H1 (cell line): ENCODE results near the gene B9D2. TPM values are rescaled to one million over a fixed set of nuclear protein-coding genes. Genes with fewer than 3 reads are reported as not detected.

Experiments used
- CTCF ChIA-PET: fragments of 300-600 bp; sonication (Branson Sonifier 250); formaldehyde crosslinking; loops from one replicate; lab custom pipeline; 2021; ENCODE audit not compliant: partially characterized antibody; lab: Charles Lee
- POLR2A ChIA-PET: fragments of 300-600 bp; sonication (Branson Sonifier 250); formaldehyde crosslinking; loops from one replicate; lab custom pipeline; 2021; ENCODE audit warnings: inconsistent platforms; ENCODE audit not compliant: partially characterized antibody; lab: Charles Lee
- DNase-seq, 2 experiments: peaks; one replicate each; pipeline versions ENCODE4 v3.0.0 to v3.0.0-alpha.2; 2010 to 2022; ENCODE audit warnings: low spot score in 2 of 2, low read depth in 1 of 2, mixed read lengths in 1 of 2
- FAIRE-seq: peaks from 2 replicates; lab custom pipeline; 2011; peaks lifted over from hg19 to GRCh38; lab: Jason Lieb, UNC
- H2AFZ ChIP-seq: 2 replicates; pipeline ENCODE4 v1.8.1; 2012; ENCODE audit warnings: low read length, inconsistent platforms
- H2AK5ac ChIP-seq: 2 replicates; pipeline ENCODE4 v1.6.1; 2013; ENCODE audit warnings: low read depth, low read length
- H2BK120ac ChIP-seq: replicated peaks from 2 replicates; pipeline ENCODE3; 2013; ENCODE audit warnings: low read depth, low read length, inconsistent platforms
- H2BK12ac ChIP-seq: 2 replicates; pipeline ENCODE4 v1.6.1; 2013; ENCODE audit warnings: low read depth, low read length
- H2BK15ac ChIP-seq: 2 replicates; pipeline ENCODE4 v1.6.1; 2013; ENCODE audit warnings: low read length
- H2BK20ac ChIP-seq: 2 replicates; pipeline ENCODE4 v1.6.1; 2013; ENCODE audit warnings: low read length
- H2BK5ac ChIP-seq: 2 replicates; pipeline ENCODE4 v1.6.1; 2013; ENCODE audit warnings: low read depth, low read length
- H3K14ac ChIP-seq: 2 replicates; pipeline ENCODE4 v1.6.1; 2013; ENCODE audit warnings: inconsistent platforms; ENCODE audit not compliant: insufficient read length
- H3K18ac ChIP-seq: 2 replicates; pipeline ENCODE4 v1.6.1; 2013; ENCODE audit warnings: low read length; ENCODE audit errors: extremely low read depth
- H3K23ac ChIP-seq: 2 replicates; pipeline ENCODE4 v1.6.1; 2013; ENCODE audit warnings: inconsistent platforms; ENCODE audit not compliant: insufficient read length
- H3K23me2 ChIP-seq: 2 replicates; pipeline ENCODE4 v1.6.1; 2013; ENCODE audit warnings: low read depth, low read length
- H3K27ac ChIP-seq: 2 replicates; pipeline ENCODE4 v1.6.1; 2011; ENCODE audit warnings: low read depth, low read length, inconsistent platforms
- H3K27me3 ChIP-seq, 4 experiments: replicated peaks in 1 of 4; 1 replicate in 1 of 4; 2 replicates in 3 of 4; pipeline versions ENCODE4 v1.6.1 to v1.8.1; 2011 to 2013; ENCODE audit warnings: low read length in 3 of 4, mild to moderate bottlenecking in 3 of 4, inconsistent platforms in 2 of 4, mixed read lengths in 2 of 4, moderate library complexity in 1 of 4; ENCODE audit not compliant: control insufficient read depth in 3 of 4, insufficient read depth in 3 of 4; ENCODE audit errors: extremely low read depth in 1 of 4
- H3K36me3 ChIP-seq, 4 experiments: 2 replicates each; pipeline versions ENCODE4 v1.6.1 to v1.8.1; 2011 to 2013; ENCODE audit warnings: mild to moderate bottlenecking in 4 of 4, low read length in 3 of 4, moderate library complexity in 2 of 4, control low read depth in 1 of 4, inconsistent platforms in 1 of 4; ENCODE audit not compliant: insufficient read depth in 4 of 4, control insufficient read depth in 2 of 4
- H3K4ac ChIP-seq: replicated peaks from 2 replicates; pipeline ENCODE3; 2013; ENCODE audit warnings: low read length, low read depth, mixed read lengths, inconsistent platforms; ENCODE audit not compliant: insufficient read length
- H3K4me1 ChIP-seq, 4 experiments: replicated peaks in 1 of 4; 1 replicate in 1 of 4; 2 replicates in 3 of 4; pipeline versions ENCODE4 v1.6.1 to v1.8.1; 2011 to 2013; ENCODE audit warnings: low read length in 3 of 4, inconsistent platforms in 2 of 4, mixed read lengths in 1 of 4; ENCODE audit not compliant: insufficient read depth in 4 of 4, control insufficient read depth in 3 of 4
- H3K4me2 ChIP-seq, 2 experiments: 2 replicates each; pipeline versions ENCODE4 v1.6.1 to v1.8.1; 2011 to 2013; ENCODE audit warnings: low read depth in 2 of 2, low read length in 2 of 2, control low read depth in 1 of 2, inconsistent platforms in 1 of 2, mild to moderate bottlenecking in 1 of 2; ENCODE audit not compliant: insufficient read depth in 1 of 2
- H3K4me3 ChIP-seq, 4 experiments: fragments of 200-600, 300-600 bp in 1 of 4; sonication (generic), shearing (Covaris generic), sonication (Bioruptor Twin) in 1 of 4; 2 replicates each; pipeline versions ENCODE4 v1.5.1 to v1.8.1; 2011 to 2016; ENCODE audit warnings: low read length in 4 of 4, low read depth in 3 of 4, control low read depth in 2 of 4, inconsistent platforms in 2 of 4, mild to moderate bottlenecking in 2 of 4, mixed read lengths in 1 of 4, moderate library complexity in 1 of 4; ENCODE audit not compliant: insufficient read depth in 2 of 4; ENCODE audit errors: extremely low read depth in 1 of 4
- H3K56ac ChIP-seq: replicated peaks from 2 replicates; pipeline ENCODE3; 2013; ENCODE audit warnings: low read depth, mild to moderate bottlenecking, mixed read lengths, low read length, inconsistent platforms; ENCODE audit not compliant: insufficient read length
- H3K79me1 ChIP-seq: 2 replicates; pipeline ENCODE4 v1.6.1; 2013; ENCODE audit warnings: low read depth, low read length, control low read depth
- H3K79me2 ChIP-seq, 2 experiments: 2 replicates each; pipeline versions ENCODE4 v1.6.1 to v1.8.1; 2012 to 2013; ENCODE audit warnings: low read length in 2 of 2, mild to moderate bottlenecking in 2 of 2, inconsistent platforms in 1 of 2; ENCODE audit not compliant: insufficient read depth in 2 of 2, control insufficient read depth in 1 of 2
- H3K9ac ChIP-seq, 4 experiments: replicated peaks in 1 of 4; 1 replicate in 1 of 4; 2 replicates in 3 of 4; pipeline versions ENCODE4 v1.6.1 to v1.8.1; 2011 to 2013; ENCODE audit warnings: low read depth in 3 of 4, low read length in 3 of 4, control low read depth in 2 of 4, mild to moderate bottlenecking in 2 of 4, moderate library complexity in 2 of 4, inconsistent platforms in 1 of 4; ENCODE audit errors: extremely low read depth in 1 of 4
- H3K9me3 ChIP-seq, 2 experiments: 2 replicates each; pipeline versions ENCODE4 v1.6.1 to v1.8.1; 2012 to 2013; ENCODE audit warnings: mild to moderate bottlenecking in 2 of 2, moderate library complexity in 2 of 2, control low read depth in 1 of 2, inconsistent platforms in 1 of 2, low read depth in 1 of 2, low read length in 1 of 2, mixed read lengths in 1 of 2; ENCODE audit not compliant: insufficient read depth in 2 of 2
- H4K20me1 ChIP-seq, 2 experiments: replicated peaks in 1 of 2; 2 replicates each; pipeline versions ENCODE3 to v1.8.1; 2011 to 2013; ENCODE audit warnings: inconsistent platforms in 2 of 2, low read length in 2 of 2, mild to moderate bottlenecking in 1 of 2; ENCODE audit not compliant: insufficient read depth in 2 of 2, control insufficient read depth in 1 of 2
- H4K5ac ChIP-seq: 2 replicates; pipeline ENCODE4 v1.6.1; 2013; ENCODE audit warnings: low read length, low read depth, mixed read lengths, inconsistent platforms; ENCODE audit not compliant: insufficient read length
- H4K8ac ChIP-seq: 2 replicates; pipeline ENCODE4 v1.8.0; 2013; ENCODE audit warnings: mild to moderate bottlenecking, moderate library complexity, low read length, inconsistent platforms; ENCODE audit not compliant: insufficient read depth; ENCODE audit errors: extremely low read depth
- H4K91ac ChIP-seq: replicated peaks from 2 replicates; pipeline ENCODE3; 2013; ENCODE audit warnings: low read length, mixed read lengths, inconsistent platforms; ENCODE audit not compliant: insufficient read length
- BRCA1 ChIP-seq: IDR thresholded peaks from 2 replicates; pipeline ENCODE4 v1.6.1; 2012; ENCODE audit warnings: low read depth, low read length, improper control_type of control experiment
- SAP30 ChIP-seq: fragments of 300-600 bp; sonication (generic); IDR thresholded peaks from 2 replicates; pipeline ENCODE4 v1.7.1; 2012; ENCODE audit warnings: low read length, moderate library complexity, mild to moderate bottlenecking, inconsistent platforms; ENCODE audit not compliant: insufficient read depth, insufficient replicate concordance
- SRF ChIP-seq: IDR thresholded peaks from 2 replicates; pipeline ENCODE4 v1.6.1; 2011; ENCODE audit warnings: mild to moderate bottlenecking, low read depth, low read length, moderate library complexity
- WGBS, 2 experiments: shearing (Covaris generic) in 1 of 2; methylation state at CpG; one replicate each; pipeline versions ENCODE4 v1.1.6 to v1.1.7; 2013 to 2015; ENCODE audit warnings: low lambda C conversion rate in 2 of 2, mixed read lengths in 2 of 2, inconsistent platforms in 1 of 2, low coverage in 1 of 2, missing lambda C conversion rate in 1 of 2; ENCODE audit not compliant: insufficient replicate concordance in 2 of 2, insufficient coverage in 1 of 2, insufficient read length in 1 of 2; ENCODE audit errors: extremely low coverage in 1 of 2, missing lambda C conversion rate in 1 of 2; 5-methylcytosine and 5-hydroxymethylcytosine counted together
- polyA plus RNA-seq, 7 experiments: library from polyadenylated mRNA; depleted of rRNA in 3 of 7; stranded (reverse) in 5 of 7; unstranded in 2 of 7; fragments of >200 nt in 5 of 7; fragments of 200-250 nt in 2 of 7; gene quantifications; 1 replicate in 5 of 7; 2 replicates in 1 of 7; 4 replicates in 1 of 7; pipeline versions ENCODE4 v1.2.1 to v1.2.3, GENCODE V29; 2011 to 2013; ENCODE audit warnings: missing spikeins in 2 of 7, mixed read lengths in 2 of 7
- total RNA-seq: library from RNA; stranded (reverse); fragmentation: NEBNext Ultra II Directional; extraction: Animal tissue kit (Norgen Biotek cat#: 25700); gene quantifications from 2 replicates; pipeline ENCODE4 v1.2.1, GENCODE V29; 2021

B9D2 gene
- total and polyA plus RNA-seq, 2 of the 8 experiments (the other 6 are each of a cell fraction or from before 2014, with no cell fraction given) = 4.9 to 6.3 TPM

DNA sequence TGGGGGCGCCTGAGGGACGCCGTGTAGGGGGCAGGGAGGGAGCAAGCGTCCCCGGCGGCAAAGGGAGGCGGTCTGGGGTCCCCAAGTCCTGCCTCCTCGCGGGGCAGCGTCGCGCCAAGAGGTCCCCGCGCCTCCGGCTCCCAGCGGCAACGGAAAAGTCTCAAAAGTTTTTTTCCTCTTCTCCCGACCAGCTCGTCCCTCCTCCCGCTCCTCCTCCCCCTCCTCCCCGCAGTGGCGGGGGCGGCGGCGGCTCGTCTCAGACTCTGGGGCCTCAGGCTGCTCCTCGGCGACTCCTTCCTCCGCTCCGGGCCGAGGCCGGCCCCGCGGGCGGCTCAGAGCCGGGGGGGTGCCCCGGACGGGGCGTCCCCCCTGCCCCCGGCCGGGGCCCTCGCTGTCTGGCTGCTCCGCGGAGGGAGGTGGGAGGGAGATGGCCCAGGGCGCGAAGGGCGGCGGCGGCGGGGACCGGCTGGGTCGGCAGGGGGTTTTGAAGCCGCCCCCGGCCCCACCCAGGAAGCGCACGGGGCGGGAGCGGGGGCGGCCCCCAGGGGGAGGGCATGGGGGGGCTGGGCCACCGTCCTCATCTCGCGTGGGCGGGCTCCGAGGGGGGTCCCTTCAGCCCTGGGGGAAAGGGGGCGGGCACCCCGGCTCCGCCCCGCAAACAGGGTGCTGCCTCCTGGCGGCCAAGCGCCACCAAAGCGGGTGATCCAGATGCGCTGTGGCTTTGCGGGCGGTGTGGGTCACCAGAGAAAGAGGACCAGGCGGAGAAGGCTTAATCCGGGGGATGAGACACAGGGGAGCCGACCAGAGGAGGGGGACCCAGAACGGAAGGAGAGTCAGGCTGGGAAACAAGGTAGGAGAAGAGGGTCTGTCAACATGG is 10.2 kb downstream of the B9D2 start, which contains the start of gene TGFB1:
Gene TGFB1, minus strand, starts transcription at position 457 of the 877 bp plus-strand sequence. CDS start 878 bp downstream, outside the sequence.
- Histone ChIP-seq H3K14ac (no peak within 1 kb of the TSS), H3K9me3 (no peaks in the 10 kb centered on the region), H3K79me1 (no peaks in the 10 kb centered on the region; the same call in 1 of the 2 replicates), H4K20me1 (peaks cover 0 to 7% of the 10 kb centered on the region in 2 experiments), H4K91ac (peak within 1 kb of the TSS; percentile 64), H3K23ac (no peak within 1 kb of the TSS), H2BK5ac (peak within 1 kb of the TSS; percentile 85; the same call in 1 of the 2 replicates), H3K18ac (peak within 1 kb of the TSS; percentile 71), H3K27ac (no peak within 1 kb of the TSS), H3K56ac (no peak within 1 kb of the TSS), H3K4ac (peak within 1 kb of the TSS; percentile 47), H2AK5ac (0 out of 2 replicates have a peak within 1 kb of the TSS, but pooled peaks have one; percentile 20), H4K8ac (peak within 1 kb of the TSS; percentile 81), H3K4me1 (peaks cover 0 to 14% (median 4%) of the 10 kb centered on the region in 4 experiments; a peak in 5 of 7 replicates), H3K9ac (peak within 1 kb of the TSS in 1 of 4 experiments; percentile 25; a peak in 1 of 7 replicates), H3K27me3 (peaks cover 10 to 36% (median 28%) of the 10 kb centered on the region in 4 experiments), H2BK120ac (no peak within 1 kb of the TSS), H3K79me2 (no peaks in the 10 kb centered on the region), H3K4me3 (peak within 1 kb of the TSS; percentile 52 to 75 (median 70)), H2AFZ (peak within 1 kb of the TSS; percentile 47; the same call in 1 of the 2 replicates), H2BK12ac (peak within 1 kb of the TSS; percentile 29; the same call in 1 of the 2 replicates), H4K5ac (no peak within 1 kb of the TSS), H2BK15ac (peak within 1 kb of the TSS; percentile 81; the same call in 1 of the 2 replicates), H2BK20ac (no peak within 1 kb of the TSS), H3K4me2 (peak within 1 kb of the TSS; percentile 88 to 92), H3K36me3 (no peaks in the 10 kb centered on the region), H3K23me2 (peaks cover 27% of the 10 kb centered on the region)
- ChIA-PET CTCF (interaction anchor here (1.0 to 8.0 kb wide), 11 partner anchors 11 to 195 kb away, joined by 3 to 37 read pairs (median 5); partner anchors contain the start of gene B9D2), POLR2A (interaction anchor here (0.6 to 5.4 kb wide), 8 partner anchors 10 to 587 kb away, joined by 3 to 29 read pairs (median 4); partner anchors contain the start of genes B3GNT8 and B9D2)
- 5% methylated on average over 16 of the region's 78 CpGs; no CpG with 5 or more reads in 1 of the 2 experiments for WGBS, 2 experiments
- FAIRE-seq (no peak), DNase-seq (peak in 1 of 2 experiments; percentile 86)
- TF ChIP-seq BRCA1 (no peak), SAP30 (no peak), SRF (no peak)
